GM19035 (cell line): ENCODE results near the gene KLHL8.
A peak's percentile ranks its signal among the peaks of the same experiment; 100 is the strongest.
"Not testable (repeated sequence)": the region's sequence is repeated elsewhere in the genome, so short reads cannot be mapped to it uniquely, and the experiment has no call there.

Source experiments
- ATAC-seq: cut with Tn5 transposase; IDR thresholded peaks from one replicate; pipeline ENCODE4 v1.9.1; 2021; ENCODE audit not compliant: unreplicated experiment

KLHL8 gene

DNA sequence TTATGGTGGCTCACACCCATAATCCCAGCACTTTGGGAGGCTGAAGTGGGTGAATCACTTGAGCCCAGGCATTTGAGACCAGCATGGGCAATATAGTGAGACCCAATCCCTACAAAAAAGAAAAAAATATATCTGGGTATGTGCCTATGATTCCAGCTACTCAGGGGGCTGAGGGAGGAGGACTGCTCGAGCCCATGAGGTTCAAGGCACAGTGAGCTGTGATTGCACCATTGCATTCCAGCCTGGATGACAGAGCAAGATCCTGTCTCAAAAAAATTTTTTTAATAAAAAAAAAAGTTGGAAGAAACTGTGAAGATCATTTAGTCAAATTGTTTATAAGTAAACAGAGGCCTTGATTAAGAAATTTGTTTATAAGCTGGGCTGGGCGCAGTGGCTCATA is 39.7 kb downstream of the KLHL8 start:
- no peak for ATAC-seq

DNA sequence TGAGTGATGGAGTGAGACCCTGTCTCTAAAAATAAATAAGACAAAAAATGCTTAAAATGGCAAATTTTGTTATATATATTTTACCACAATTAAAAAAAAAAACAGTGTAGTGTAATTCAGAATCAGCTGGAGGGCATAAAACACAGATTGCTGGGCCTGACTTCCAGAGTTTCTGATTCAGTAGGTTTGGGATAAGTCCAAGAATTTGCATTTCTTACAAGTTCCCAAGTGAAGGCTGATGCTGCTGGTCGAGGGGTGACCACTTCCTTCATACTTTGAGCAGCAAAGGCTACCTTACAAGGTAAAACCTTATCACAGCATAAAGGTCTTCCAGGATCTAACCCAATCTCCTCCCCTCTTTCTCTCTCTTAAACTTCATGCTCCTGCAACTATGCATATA is 40.7 kb downstream of the KLHL8 start:
- ATAC-seq = no peak

DNA sequence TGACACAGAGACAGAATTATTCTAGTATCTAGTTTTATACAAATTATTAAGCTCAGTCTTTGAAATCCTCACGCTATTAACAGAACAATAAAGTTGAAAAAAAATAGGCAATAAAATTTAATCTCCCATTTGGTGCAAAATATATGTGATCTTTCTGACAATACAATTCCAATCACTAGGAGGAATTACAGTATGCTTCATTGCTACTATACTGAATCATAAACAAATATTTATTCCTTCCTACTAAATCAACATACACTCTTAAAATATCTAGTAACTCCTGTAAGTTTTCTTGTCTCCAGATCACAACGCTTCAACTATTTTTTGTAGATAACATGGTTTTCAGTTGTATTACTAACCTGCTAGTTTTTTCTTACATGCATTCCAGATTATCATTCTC is 45.7 kb downstream of the KLHL8 start:
- ATAC-seq = no peak

DNA sequence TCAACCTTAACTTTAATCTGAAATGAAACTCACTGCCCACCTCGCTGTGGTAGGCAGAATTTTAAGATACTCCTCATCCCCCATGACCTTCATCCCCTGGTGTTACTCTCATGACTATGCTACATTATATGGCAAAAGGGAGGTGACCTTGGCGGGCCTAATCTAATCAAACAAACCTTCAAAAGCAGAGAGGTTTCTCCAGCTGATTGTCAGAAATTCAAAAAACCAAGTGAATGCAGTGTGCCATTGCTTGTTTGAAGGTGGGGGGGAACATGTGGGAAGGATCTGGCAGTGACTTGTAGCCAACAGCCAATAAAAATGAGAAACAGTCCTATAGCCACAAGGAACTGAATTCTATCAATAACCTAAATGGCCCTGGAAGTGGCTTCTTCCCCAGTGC is 48.5 kb downstream of the KLHL8 start:
- ATAC-seq = no peak

DNA sequence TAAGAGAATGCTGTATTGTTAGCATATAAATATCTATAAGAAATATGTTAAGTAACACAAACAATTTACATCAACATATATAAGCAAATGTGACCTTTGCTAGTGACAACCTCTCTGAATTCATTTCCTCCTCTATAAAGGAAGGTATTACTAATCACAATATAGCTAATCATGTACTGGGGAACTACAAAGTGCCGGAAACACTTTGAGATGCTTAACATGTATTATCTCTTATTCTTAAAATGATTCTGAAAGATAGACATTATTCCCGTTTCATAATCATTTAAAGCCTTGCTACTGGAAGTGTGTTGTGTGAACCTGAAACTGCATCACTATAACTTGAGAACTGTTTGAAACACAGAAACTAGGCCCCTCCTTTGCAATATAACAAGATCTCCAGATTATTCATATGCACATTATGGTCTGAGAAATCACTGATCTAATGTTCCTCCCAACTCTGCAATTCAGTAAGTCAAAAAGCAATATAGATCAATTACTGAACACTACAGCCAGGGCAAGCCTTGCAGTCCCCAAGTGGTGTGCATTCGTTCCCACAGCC is 54.0 kb downstream of the KLHL8 start:
- ATAC-seq = no peak

DNA sequence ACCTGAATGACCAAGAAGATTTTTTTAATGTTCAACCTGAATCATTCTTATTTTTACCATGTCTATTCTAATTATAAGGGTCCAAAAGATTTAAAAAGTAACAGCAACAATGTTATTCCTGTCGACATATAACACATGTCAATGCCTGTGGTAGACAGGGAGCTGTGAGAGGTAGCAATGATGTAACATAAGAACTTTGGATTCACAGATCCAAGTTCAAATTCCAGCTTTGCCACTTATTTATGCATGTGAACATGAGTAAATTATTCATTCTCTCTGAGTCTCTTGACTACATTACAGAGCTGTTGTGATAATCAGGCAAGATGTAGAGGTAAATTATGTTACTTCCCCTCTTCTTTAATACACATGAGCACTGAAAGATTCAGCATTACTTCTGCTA is 54.5 kb downstream of the KLHL8 start:
- no peak for ATAC-seq

DNA sequence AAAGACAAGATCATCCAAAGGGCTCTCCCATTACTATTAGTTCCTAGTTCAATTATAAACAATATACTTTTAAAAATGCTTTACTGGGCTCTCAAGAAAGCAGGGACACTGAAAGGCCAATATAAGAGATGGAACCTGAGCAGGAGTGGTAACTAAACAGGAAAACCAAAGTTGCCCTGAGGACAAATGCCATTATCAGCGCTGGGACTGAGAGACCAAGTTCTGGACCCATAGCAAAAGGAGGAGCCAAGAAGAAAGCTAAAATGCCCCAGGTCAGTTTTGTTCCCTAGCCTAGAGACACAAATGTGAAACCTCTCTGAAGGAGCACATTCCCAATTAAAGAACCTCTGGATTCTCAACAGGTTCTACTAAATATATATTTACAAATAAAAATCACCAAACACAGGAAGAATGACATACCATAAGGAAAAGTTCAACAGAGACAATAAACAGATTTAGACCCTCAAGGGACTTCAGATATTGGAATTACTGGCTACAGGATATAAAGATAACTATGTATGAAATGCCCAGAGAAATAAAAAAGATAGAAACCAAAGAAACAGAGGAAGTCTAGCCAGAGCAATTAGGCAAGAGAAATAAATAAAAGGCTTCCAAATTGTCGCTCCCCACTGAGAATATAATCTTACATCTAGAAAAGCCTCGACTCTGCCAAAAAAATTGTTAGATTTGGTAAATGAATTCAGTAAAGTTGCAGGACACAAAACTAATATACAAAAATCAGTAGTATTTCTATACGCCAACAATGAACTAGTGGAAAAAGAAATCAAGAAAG is 67.1 kb downstream of the KLHL8 start:
- ATAC-seq = no peak

DNA sequence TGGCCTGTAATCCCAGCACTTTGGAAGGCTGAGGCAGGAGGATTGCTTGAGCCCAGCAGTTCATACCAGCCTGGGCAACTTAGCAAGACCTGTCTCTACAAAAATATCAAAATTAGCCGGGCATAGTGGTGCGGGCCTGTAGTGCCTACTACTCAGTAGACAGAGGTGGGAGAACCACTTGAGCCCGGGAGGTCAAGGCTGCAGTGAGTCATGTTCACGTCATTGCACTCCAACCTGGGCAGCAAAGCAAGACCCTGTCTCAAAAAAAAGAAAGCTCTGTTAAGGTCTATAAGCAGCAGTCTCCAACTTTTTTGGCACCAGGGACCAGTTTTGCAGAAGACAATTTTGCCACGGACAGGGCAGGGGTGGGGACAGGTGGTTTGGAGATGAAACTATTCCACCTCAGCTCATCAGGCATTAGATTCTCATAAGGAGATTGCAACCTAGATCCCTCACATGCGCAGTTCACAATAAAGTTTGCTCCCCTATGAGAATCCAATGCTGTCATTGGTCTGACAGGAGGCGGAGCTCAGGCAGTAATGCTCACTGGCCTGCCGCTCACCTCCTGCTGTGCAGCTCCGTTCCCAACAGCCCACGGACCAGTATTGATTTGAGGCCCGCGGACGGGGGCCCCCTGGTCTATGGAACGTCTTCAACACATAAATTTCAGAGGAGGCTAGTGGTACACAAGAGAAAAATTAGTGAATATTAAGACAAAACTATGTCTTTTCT is 67.9 kb downstream of the KLHL8 start:
- ATAC-seq = no peak

DNA sequence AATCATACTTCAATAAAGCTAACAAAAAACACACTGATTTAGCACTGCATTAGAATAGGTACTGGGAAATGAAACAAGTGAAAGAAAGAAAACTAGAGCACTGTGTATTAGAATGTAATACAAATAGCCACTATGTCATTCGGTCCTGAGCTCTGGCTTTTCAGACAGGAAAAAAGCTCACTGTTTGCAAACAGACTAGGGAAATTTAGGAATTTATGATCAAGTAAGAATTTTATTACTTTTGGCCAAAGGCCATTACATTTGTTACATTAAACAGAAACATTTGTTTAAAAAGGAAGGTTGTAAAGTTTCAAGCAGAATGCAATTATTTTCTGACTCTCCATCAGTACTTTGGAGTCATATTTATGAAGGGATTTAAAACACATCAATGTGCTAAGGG is 68.7 kb downstream of the KLHL8 start:
- no peak for ATAC-seq

DNA sequence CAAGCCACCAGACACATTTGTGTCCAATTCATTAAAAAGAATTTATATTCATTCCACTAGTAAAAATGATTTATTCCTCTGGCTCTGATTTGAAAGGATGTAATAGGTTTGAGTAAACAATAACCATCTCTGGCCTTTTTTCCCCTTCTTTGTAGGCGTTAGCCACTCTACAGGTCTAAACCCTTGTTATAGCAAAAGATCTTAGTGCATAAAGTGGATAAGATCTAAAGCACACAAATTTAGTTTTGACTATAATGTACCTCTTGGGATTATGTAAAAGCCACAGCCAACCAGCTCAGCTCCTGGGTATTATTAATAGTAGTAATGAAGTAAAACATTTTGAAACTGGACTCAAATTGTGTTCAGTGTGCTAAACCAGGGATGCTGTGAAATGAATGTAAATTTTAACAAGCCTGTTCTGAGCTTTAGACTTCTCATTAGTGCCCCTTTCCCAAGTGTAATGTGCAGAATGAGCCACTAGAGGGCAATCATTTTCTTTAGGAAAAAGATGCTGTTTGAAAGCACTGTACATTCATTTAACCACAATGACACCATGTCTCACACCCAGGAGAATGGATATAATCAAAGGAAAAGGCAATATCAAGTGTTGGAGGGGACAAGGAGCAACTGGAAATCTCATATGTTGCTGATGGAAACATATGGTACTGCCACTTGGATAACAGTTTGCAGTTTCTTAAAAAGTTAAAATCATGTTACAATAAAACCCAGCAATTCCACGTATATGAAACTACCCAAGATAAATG is 69.7 kb downstream of the KLHL8 start:
- peak; percentile 61 for ATAC-seq

DNA sequence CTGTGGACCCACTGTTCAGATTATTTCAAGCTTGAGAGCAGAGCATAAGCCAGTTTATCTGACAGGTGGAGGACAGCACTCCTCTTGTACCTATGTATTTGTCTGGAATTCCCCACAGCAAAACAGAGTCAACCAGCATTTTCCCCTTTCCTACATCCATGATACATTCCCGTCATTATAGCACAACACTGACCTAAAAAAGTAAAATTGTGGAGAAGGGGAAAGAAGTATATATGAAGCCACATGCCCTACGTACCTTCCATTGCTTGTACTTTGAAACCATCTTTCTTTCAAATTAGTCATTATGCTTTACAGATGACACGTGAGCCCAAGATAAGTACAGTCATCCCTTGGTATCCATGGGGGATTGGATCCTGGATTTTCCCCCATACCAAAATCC is 73.3 kb downstream of the KLHL8 start:
- ATAC-seq = no peak

DNA sequence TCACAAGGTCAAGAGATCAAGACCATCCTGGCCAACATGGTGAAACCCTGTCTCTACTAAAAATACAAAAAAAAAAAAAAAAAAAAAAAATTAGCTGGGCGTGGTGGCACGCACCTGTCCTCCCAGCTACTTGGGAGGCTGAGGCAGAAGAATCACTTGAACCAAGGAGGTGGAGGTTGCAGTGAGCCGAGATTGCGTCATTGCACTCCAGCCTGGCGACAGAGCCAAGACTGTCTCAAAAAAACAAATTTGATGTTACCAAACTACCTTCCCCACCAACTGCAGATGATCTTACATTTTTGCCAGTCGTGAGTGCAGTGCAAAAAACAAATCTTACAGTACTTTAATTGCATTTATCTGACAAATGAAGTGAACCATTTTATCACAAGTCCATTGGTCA is 74.5 kb downstream of the KLHL8 start:
- ATAC-seq = not testable (repeated sequence)

DNA sequence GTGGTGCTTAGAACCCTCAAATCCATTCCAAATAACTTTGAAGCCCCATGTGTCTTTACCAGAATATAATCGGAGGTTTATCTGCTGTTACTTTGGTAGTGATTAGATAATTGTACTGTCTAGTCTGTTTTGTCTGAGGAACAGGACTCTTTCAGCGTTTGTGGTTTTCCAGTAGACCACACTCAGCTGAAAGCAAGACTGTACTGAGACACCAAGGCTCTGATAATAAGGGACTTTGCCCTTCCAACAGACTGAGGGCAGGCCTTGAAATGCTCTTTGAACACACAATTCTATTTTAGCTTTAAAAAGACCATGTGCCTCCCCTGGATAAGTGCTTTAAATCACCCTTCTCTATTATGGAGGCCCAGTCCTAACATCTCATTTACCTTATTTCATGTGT is 76.1 kb downstream of the KLHL8 start:
- no peak for ATAC-seq

DNA sequence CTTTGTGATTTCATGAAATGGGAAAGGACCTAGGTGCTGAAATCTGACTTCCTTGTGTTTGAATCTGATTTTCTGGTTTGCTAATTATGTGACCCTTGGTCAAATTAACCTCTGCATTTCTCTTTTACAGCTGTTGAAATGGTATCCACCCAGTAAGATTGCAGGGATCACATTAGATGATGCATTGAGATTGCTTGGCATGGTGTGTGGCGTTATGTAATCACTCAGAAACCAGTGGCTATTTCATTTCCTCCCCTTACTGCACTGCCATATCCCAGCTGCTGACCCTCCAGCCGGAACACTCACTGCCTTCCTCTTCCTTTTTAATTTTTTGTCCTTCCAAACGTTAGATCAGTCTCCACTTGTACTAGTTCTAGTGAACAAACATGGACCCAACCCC is 79.0 kb downstream of the KLHL8 start:
- no peak for ATAC-seq

DNA sequence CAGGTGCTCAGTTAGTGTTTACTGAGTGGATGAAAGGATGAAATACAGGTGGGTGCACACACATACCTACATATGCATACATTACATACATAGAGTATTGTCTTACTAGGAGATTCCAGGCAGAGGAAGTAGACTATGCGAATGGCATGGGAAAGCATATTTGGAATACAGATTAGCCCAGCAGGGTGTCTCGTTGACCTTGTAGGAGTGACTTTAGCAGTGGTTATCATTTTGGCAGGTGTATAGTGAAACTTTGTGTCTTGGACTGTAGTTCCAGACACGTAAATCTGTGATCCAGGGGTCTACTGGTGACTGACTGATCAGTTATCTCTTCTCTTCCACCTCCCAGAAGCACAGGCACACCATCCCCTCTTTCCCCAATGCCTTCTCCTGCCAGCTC is 86.3 kb downstream of the KLHL8 start:
- no peak for ATAC-seq

DNA sequence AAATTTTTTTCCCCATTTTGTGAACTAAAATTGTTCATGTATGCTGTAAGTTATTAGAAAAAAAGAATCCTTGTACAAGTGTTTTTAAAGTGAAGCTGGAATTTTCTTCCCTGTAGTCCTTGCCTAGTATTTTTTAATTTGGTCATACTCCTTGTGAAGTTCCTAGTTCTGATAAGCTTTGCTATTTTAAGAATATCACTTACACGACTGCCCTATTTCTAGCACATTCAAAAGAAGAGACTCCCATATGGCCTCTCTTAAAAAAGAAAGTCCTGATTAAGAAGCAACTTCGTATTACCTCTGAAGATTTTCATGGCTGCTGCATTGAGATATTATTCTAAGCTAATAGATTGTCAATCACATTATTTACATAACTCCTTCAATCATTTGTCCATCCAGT is 87.2 kb downstream of the KLHL8 start:
- no peak for ATAC-seq

DNA sequence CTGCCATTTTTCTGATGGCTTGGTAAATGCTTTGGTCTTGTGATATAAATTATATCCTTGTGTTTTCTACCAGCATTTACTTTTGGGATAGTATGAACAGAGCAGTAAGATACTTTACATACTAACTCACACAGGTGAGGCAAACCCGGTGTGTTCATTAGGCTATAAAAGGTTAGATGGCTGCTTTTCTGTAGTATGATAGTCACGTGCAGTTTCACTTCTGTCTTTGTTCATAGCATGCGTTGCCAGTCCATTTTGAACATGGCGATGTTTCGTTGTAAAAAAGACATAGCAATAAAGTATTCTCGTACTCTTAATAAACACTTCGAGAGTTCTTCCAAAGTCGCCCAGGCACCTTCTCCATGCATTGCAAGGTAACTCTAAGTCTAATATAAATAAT is 88.4 kb downstream of the KLHL8 start:
- ATAC-seq = no peak

DNA sequence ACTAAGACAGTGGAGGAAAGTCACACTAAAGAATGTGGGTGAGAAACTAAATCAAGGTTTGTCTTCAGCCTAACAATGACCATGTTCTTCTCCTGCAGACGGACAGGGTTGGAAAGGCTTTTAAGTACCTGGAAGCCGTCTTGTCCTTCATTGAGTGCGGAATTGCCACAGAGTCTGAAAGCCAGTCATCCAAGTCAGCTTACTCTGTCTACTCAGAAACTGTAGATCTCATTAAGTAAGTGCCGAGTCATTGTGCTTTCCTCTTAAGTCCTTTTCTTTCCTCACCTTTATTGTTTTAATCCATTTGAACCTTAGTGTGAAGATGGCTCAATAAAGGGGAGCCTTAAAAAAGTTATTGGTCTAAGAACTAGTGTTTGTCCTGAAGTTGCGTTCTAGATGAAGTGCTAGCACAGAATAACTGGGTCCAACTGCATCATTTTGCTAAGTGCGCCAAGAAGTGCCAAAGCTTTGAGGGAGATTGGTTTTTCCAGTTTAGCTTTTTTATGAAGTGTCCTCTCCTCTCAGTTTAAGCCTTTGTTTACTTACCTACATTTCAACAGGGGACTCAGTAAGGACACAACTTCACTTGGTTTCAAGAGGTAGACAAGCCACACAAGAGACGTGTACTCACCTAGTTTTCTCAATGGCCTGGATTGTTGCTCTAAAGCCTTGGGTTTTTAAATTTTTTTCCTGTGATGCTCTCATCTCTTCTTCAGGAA is 89.3 kb downstream of the KLHL8 start:
- no peak for ATAC-seq

DNA sequence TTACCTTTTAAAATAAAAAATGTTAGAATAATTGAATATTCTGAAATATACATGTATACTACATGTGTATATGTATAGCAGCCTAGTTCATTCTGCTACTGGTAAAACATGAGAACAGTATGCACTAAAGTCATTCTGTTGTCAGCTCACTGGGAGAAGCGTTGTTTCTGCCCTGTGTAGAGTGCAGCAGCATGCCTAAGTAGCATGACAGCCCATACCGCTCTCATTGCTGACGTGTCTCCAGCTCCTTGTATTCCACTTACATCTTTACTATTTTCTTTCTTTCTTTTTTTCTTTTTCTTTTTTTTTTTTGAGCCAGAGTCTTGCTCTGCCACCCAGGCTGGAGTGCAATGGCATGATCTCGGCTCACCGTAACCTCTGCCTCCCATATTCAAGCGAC is 90.7 kb downstream of the KLHL8 start:
- ATAC-seq = no peak

DNA sequence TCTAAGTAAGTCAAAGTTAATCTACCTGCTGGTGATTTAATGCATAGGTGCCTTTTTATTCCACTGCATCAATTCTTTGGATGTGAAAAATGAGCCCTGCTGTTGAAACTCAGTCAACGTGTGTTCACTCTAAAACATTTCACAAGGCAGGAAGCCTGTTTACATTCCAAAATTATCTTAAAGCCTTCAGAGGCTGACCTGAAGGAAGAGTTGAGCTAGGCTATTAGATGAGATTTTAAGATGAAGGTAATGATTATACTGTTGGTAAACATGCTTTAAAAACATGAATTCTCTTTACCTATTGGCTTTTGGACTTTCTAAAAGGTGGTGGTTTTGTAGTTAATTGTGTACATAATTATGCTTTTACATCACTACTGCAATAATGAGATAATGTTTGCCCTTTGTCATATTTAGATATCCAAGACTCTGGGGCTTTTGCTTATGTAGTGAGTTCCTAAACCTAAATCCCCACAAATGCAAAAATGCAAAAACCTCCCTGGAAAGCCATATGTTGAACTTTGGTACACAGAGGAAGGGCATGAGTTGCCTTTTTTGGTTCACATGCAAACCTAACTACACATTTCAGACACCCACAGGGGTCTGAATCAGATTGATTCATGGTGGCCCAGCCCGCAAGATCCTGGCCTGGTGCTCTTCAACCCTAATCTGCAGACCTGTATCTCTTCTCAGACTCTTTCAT is 92.3 kb downstream of the KLHL8 start:
- ATAC-seq = no peak
